Prostate gland (tissue), 2 donors: Measurements from ENCODE around the gene ANLN. TPM values are rescaled to one million over a fixed set of nuclear protein-coding genes. Genes with fewer than 3 reads are reported as not detected.

Source experiments
- DNase-seq: peaks from one replicate; pipeline ENCODE4 v3.0.0-alpha.2; 2019; ENCODE audit warnings: low spot score
- H3K27ac ChIP-seq, 2 donors: fragments of 200-600 bp; sonication (generic); 2 replicates each; pipeline ENCODE4 v1.5.1; 2017 to 2019
- H3K27me3 ChIP-seq: fragments of 200-600 bp; sonication (generic); replicated peaks from 2 replicates; pipeline ENCODE4 v1.5.1; 2019; ENCODE audit not compliant: insufficient read depth
- H3K36me3 ChIP-seq, 2 donors: fragments of 200-600 bp; sonication (generic); 1 replicate in 1 of 2; 2 replicates in 1 of 2; pipeline versions ENCODE4 v1.5.1 to v1.8.1; 2017 to 2019
- H3K4me1 ChIP-seq: fragments of 200-600 bp; sonication (generic); replicated peaks from 2 replicates; pipeline ENCODE4 v1.5.1; 2019
- H3K4me3 ChIP-seq, 2 donors: fragments of 200-600 bp; sonication (generic); 2 replicates each; pipeline ENCODE4 v1.5.1; 2017 to 2019
- H3K9me3 ChIP-seq: fragments of 200-600 bp; sonication (generic); 2 replicates; pipeline ENCODE4 v1.5.1; 2017
- CTCF ChIP-seq, 4 experiments: fragments of 200-600 bp in 2 of 4; fragments of 450-650 bp in 2 of 4; sonication (generic) in 2 of 4; IDR thresholded peaks; 1 replicate in 3 of 4; 2 replicates in 1 of 4; pipeline ENCODE4 v1.5.1; 2016 to 2019; ENCODE audit warnings: antibody characterized with exemption in 4 of 4, mild to moderate bottlenecking in 2 of 4, moderate library complexity in 2 of 4
- POLR2A ChIP-seq: fragments of 450-650 bp; IDR thresholded peaks from one replicate; pipeline ENCODE4 v1.6.1; 2016; ENCODE audit warnings: antibody characterized with exemption, mild to moderate bottlenecking
- POLR2AphosphoS5 ChIP-seq: sonication (generic); formaldehyde crosslinking; IDR thresholded peaks from one replicate; pipeline ENCODE4 v1.6.1; 2017; ENCODE audit warnings: antibody characterized with exemption
- WGBS: methylation state at CpG from one replicate; pipeline ENCODE4 v1.1.5; 2018; 5-methylcytosine and 5-hydroxymethylcytosine counted together
- intact Hi-C: fragments of 100-400 bp; cut with DNase I; formaldehyde crosslinking; loops from one replicate; pipeline ENCODE4 v1.14.2; 2022
- total RNA-seq, 2 donors: library from RNA; depleted of rRNA; stranded (reverse); fragments of >200 nt; gene quantifications; one replicate each; pipeline ENCODE4 v1.1.0, GENCODE V29; 2016

The ANLN gene
- total RNA-seq, 2 donors from 2014 or later: 9.9 to 13.6 TPM

GRCh38 chr7:36430881-36431280 lies 41.2 kb downstream of the ANLN start:
- H3K27me3 ChIP-seq: no peaks in the 10 kb centered on the region
- no peak for DNase-seq
- H3K4me3 ChIP-seq: no peak overlapping the region
- no peaks in the 10 kb centered on the region for H3K36me3 ChIP-seq
- TF ChIP-seq POLR2A: no peak
- no peak for TF ChIP-seq POLR2AphosphoS5
- TF ChIP-seq CTCF (IDR thresholded peaks at IDR 0.05): no peak
- intact Hi-C loops: no loop called here
- H3K9me3 ChIP-seq: no peaks in the 10 kb centered on the region
- H3K27ac ChIP-seq: no peak overlapping the region
- H3K4me1 ChIP-seq: no peaks in the 10 kb centered on the region
- 71% methylated on average over 2 of the region's 2 CpGs for WGBS

- Histone ChIP-seq H3K4me1 (no peaks in the 10 kb centered on the region), H3K27me3 (no peaks in the 10 kb centered on the region), H3K4me3 (no peak overlapping the region), H3K36me3 (no peaks in the 10 kb centered on the region), H3K9me3 (no peaks in the 10 kb centered on the region), H3K27ac (no peak overlapping the region)
- no peak for DNase-seq
- TF ChIP-seq CTCF (IDR thresholded peaks at IDR 0.05) (no peak), POLR2A (no peak), POLR2AphosphoS5 (no peak)
- 97% methylated on average over 4 of the region's 4 CpGs for WGBS
- intact Hi-C loops: no loop called here
Observed at GRCh38 chr7:36438211-36438610, 48.5 kb downstream of the ANLN start.

GRCh38 chr7:36439624-36440023 lies 50.0 kb downstream of the ANLN start:
- H3K9me3 ChIP-seq: no peaks in the 10 kb centered on the region
- DNase-seq: no peak
- H3K27ac ChIP-seq: no peak overlapping the region
- no peaks in the 10 kb centered on the region for H3K27me3 ChIP-seq
- H3K36me3 ChIP-seq: no peaks in the 10 kb centered on the region
- no peak for TF ChIP-seq CTCF (IDR thresholded peaks at IDR 0.05)
- no peak for TF ChIP-seq POLR2A
- no peak for TF ChIP-seq POLR2AphosphoS5
- H3K4me1 ChIP-seq: no peaks in the 10 kb centered on the region
- H3K4me3 ChIP-seq: no peak overlapping the region
- intact Hi-C loops: no loop called here
- 96% methylated on average over 2 of the region's 2 CpGs for WGBS

GRCh38 chr7:36440880-36441279 lies 51.2 kb downstream of the ANLN start:
- intact Hi-C loops: no loop called here
- Histone ChIP-seq H3K27me3 (no peaks in the 10 kb centered on the region), H3K9me3 (no peaks in the 10 kb centered on the region), H3K4me1 (no peaks in the 10 kb centered on the region), H3K36me3 (no peaks in the 10 kb centered on the region), H3K27ac (no peak overlapping the region), H3K4me3 (no peak overlapping the region)
- no peak for DNase-seq
- WGBS: 52% methylated on average over 3 of the region's 3 CpGs
- no peak for TF ChIP-seq POLR2AphosphoS5
- peak in 3 of 4 experiments; percentile 21 to 47 (median 29) for TF ChIP-seq CTCF (IDR thresholded peaks at IDR 0.05)

GRCh38 chr7:36441344-36442022 lies 51.8 kb downstream of the ANLN start:
- Histone ChIP-seq H3K9me3 (no peaks in the 10 kb centered on the region), H3K27me3 (no peaks in the 10 kb centered on the region), H3K27ac (no peak overlapping the region), H3K4me1 (no peaks in the 10 kb centered on the region), H3K4me3 (no peak overlapping the region), H3K36me3 (no peaks in the 10 kb centered on the region)
- DNase-seq: no peak
- TF ChIP-seq POLR2A: no peak
- no peak for TF ChIP-seq CTCF (IDR thresholded peaks at IDR 0.05)
- TF ChIP-seq POLR2AphosphoS5: no peak
- intact Hi-C loops: no loop called here
- WGBS: 62% methylated on average over 7 of the region's 7 CpGs
